Activated T-helper 1 cell treated with anti-CD3 and anti-CD28 coated beads, Interleukin-2, amount 50 U/mL, for 16 hours (primary cell): Measurements from ENCODE around the gene KRTAP10-3.
"Not testable (repeated sequence)": the region's sequence is repeated elsewhere in the genome, so short reads cannot be mapped to it uniquely, and the experiment has no call there.

Source experiments
- DNase-seq, 2 donors: peaks; one replicate each; pipeline ENCODE4 v3.0.0-alpha.2; 2020; ENCODE audit warnings: low read depth in 1 of 2, low spot score in 1 of 2

The KRTAP10-3 gene

DNA sequence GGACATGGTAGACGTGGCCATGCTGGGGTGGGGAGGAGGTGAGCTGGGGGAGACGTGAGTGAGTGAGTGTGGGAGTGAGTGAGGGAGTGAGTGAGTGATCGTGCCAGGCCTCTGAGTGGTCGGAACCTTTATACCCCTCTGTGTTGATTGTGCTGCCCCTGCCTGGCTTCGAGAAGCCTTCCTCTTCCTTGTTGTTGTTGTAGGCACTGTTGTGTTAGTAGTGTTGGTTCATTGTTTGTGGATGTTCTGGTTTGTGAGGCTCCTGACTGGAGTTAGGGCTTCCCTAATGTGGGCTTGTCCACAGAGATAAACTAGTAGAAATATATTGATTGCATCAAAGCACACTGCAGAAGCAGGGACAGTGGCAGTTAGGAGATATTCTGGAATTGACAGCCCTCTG is at the start of gene KRTAP10-3:
Gene KRTAP10-3, minus strand, starts transcription at position 101 of the 400 bp plus-strand sequence. Its CDS starts 80 bp downstream, at position 21.
- no peak for DNase-seq

DNA sequence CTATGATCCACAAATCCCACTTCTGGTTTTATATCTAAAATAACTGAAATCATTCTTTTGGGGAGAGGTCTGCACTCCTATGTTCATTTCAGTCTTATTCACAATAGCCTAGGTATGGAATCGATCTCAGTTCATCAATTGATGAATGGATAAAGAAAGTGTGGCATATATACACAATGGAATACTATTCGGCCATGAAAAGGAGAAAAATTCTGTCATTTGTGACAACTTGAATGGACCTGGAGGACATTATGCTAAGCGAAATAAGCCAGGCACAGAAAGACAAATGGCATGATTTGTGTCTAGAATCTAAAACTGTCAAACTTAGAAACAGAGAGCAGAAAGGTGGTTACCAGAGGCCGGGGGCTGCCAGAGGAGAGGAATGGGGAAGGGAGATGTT is 47.9 kb upstream of the KRTAP10-3 start:
- DNase-seq: no peak

DNA sequence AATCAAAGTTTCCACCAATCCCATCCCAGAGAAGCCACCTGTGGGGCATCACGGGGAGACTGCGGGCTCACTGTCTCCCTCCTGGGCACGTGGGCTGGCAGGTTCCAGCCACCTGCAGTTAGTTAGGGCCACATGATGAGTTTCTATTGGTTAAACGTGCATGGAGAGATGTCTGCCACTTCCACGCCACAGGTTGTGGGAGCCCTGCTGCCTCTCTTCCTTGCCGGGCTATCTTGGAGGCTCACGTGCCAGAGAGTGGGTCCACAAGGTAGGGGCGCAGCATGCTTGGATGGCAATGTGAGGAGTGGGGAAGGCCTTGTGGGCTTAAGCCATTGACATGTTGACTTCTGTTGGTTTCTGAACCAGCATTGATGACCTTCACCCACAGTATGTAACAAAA is 45.3 kb upstream of the KRTAP10-3 start:
- DNase-seq: no peak

GRCh38 chr21:44603109-44603875 is 44.7 kb upstream of the KRTAP10-3 start:
- DNase-seq: no peak

DNA sequence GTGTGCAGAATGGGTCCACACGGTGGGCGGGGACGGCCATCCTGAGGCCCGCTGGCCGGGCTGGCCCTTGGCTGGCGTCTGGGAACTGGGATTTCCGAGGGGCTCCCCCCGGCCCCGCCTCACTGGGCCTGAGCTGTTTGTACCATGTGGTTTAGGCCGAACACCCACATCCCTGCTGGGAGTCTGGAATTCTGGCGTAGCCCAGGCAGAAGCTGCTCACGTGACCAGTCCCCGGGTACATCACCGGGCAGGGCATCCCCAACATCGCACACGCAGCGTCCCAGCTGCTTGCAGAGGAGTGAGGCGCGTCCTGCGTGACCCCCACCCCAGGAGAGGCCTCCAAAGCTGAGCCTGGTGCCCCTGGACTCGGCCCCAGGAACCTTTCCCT is 43.9 kb upstream of the KRTAP10-3 start:
- DNase-seq: no peak

DNA sequence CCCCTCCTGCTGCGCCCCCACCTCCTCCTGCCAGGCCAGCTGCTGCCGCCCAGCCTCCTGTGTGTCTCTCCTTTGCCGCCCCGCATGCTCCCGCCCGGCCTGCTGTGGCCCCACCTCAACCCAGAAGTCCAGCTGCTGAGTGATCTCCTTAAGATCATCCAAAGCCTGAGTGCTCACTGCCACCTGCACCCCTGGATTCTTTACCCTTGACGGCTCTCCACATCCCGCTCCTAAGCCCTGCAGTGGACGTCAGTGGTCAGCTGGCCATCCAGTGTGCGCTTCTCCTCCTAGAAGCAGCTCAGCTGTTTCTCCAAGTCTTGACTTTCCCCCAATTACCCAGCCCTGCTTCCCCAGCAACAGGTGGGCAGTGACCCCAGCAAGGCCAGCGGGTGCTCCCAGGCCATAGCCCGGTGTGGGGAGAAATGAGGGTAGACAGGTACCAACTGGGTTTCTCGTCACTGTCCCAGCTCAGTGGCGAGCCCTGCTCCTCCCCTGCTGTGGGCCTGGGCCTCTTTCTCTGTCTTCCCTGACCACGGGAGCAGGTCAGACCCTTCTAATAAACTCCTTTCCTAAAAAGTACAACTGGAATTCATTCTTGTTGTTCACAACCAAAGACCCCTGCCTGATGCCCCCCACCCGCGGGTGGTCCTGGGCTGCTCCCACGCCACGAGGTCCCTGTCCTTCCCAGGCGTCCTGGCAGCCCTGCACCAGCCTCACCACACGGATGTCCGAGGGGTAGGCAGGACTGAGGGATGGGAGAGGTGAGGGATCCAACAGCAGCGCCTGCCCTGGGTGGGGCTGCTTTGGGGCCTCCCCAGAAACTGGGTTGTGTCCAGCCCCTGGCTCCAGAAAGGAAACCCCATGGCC is 43.2 kb upstream of the KRTAP10-3 start:
- DNase-seq: no peak

DNA sequence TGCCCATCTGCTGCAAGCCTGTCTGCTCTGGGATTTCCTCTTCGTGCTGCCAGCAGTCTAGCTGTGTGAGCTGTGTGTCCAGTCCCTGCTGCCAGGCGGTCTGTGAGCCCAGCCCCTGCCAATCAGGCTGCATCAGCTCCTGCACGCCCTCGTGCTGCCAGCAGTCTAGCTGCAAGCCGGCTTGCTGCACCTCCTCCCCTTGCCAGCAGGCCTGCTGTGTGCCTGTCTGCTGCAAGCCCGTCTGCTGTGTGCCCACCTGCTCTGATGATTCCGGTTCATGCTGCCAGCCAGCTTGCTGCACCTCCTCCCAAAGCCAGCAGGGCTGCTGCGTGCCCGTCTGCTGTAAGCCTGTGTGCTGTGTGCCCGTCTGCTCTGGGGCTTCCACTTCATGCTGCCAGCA is 42.5 kb upstream of the KRTAP10-3 start:
- not testable (repeated sequence) for DNase-seq

GRCh38 chr21:44600118-44600978 is 41.8 kb upstream of the KRTAP10-3 start, which contains the start of gene KRTAP10-7:
TSS of gene KRTAP10-7 (plus strand) at chr21:44600597. CDS start at chr21:44600622, 25 bp downstream.
- not testable (repeated sequence) for DNase-seq

- no peak for DNase-seq
Observed at GRCh38 chr21:44599264-44600029, 40.9 kb upstream of the KRTAP10-3 start.

DNA sequence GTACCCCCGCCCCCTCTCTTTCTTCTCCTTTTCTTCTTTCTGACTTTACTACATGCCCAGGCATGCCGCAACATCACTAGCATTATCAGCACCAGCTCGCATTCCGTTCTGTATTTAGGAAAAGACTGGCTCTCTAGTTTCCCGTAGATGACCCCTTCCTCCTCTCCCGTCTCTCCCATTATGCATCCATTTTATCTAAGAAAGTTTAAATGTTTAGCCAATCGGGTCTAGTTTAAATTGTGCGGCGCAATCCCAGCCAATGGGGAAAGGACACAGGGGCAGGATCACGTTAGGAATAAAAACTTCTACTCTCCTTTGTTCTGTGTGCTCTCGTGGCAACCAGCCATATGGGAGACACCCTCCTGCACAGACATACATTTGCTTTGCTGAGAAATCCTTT is 39.5 kb upstream of the KRTAP10-3 start:
- DNase-seq: no peak

DNA sequence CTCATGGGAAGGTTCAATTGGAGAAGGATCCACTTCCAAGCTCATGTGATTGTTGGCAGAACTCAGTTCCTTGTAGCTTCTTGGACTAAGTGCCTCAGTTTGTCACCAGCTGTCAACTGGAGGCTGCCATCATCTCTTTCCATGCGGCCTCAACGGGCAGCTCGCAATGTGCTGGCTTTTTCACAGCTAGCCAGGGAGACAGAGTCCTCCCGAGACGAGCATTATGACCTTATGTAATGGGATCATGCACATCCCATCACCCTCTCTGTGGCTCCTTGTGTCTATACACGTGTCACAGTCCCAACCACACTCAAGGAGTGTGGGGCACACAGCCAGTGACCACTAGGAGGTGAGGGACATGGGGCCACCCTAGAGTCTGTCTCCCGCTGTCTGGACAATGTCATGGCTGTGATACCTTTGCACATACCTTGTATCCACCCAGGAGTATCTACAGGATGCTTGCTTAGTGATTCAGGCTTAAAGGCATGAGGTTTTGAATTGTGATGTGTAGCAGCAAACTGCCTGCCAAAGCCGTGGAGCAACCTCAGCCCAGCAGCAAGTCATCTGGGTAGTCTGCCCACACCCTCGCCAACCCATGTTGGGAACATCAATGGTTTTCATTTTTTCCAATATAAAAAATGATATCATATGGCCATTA is 37.6 kb upstream of the KRTAP10-3 start:
- no peak for DNase-seq

DNA sequence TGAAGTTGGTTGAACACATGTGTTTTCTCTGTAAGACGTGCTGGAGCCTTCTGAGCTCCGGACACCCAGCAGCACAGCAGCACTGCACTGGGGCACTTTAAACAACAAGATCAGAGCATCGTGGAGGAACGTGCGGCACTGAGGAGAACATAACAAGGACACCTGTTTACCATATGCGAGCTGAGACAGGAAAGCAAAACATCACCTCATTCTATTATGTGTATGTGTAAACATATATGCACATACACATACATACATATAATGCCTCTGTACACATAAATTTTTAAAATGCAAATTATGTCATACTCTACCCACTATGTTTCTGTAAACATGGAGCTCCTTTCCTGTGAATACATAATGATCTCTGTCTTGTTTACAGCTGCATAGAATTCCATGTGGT is 36.9 kb upstream of the KRTAP10-3 start:
- DNase-seq: no peak

DNA sequence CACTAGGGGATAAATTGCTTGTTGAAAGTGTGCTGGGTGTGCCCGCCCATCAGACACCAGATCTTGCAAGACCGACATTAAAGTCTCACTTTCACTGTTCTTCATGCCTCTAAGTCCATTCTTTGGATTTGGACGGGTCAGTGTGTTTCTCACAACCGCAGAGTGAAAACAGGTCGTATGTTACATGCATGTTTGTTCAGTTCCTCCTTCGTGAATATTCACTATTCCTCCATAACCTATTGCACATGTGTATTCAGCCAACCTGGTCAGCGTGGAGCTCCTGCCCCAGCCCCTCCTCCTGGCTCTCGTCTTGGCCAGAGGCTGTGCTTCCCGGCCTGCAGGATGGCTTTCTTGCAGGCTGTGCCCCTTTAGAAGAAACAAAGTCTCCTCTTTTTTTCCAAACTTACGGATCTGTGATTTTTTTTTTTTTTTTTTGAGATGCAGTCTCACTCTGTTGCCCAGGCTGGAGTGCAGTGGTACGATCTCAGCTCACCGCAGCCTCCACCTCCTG is 35.9 kb upstream of the KRTAP10-3 start:
- no peak for DNase-seq

GRCh38 chr21:44593598-44594405 is 35.2 kb upstream of the KRTAP10-3 start:
- DNase-seq: no peak

DNA sequence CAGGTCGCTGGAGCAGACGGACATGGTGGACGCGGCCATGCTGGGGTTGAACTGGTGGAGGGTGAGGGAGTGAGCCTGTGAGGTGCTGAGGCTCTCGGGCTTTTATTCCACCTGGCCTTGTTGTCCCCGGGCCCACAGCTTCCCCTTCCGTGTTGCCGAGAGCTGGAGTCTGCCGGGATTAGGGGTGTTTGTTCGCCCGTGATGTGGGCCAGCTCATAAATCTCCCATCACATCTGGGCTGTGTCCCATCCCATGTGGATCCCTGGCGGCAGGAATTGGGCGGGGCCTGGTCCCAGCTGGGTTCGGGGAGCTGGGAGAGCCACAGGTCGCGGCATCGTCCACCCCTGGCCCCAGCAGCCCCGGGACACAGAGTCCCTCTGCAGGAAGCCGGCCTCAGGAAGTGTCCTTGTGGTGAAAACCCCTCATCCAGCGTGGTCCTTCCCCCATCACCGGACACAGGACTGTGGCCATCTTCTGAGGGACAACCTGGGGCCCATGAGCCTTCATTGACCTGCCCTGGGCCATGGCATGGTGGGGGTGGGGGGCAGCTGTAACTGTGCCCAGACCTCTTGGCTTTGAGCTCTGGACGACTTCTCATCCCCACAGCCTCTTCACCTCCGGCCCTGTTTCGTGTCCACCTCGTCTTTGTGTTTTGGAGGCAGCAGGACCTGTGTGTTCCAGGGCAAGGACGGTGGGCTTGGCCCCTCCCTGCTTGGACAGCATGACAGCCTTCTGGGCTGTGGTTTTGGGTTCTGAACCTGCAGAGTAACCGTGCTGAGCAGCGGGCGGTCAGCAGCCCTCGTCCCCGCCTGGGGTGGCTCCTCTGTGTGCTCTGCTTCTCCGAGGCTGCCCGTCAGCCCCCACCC is 34.1 kb upstream of the KRTAP10-3 start, which contains the start of gene KRTAP10-6:
Gene KRTAP10-6, minus strand, starts transcription at position 60 of the 866 bp plus-strand sequence. Its CDS starts 21 bp downstream, at position 39.
- DNase-seq: no peak

GRCh38 chr21:44591801-44592130 is 33.2 kb upstream of the KRTAP10-3 start:
- not testable (repeated sequence) for DNase-seq

- not testable (repeated sequence) for DNase-seq
Observed at GRCh38 chr21:44590897-44591800, 32.6 kb upstream of the KRTAP10-3 start.
